Measurements from ENCODE around the gene FGG.
"Not testable (repeated sequence)": the region's sequence is repeated elsewhere in the genome, so short reads cannot be mapped to it uniquely, and the experiment has no call there.

The FGG gene

DNA sequence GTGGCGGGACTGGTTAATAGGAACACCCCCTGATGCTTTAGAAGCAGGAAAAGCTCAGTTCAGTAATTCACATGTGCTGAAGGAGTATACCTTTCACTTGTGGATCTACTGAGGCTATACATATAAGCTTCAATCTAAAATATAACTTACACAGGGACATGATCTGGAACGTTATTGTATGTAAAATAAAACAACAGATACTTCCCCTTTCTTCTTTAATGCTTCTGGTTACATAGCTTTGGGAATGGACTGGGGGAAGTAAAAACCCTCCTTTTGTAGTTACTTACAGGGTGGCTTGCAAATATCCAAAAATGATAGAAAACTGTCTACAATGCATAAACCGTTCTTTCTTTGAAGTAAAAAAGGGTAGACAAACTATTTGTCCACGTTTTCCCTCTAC, 1.9 kb downstream of the FGG start:
- no peak for DNase-seq (ENCODE audit: low read depth)

GRCh38 chr4:154609532-154609931, 2.9 kb downstream of the FGG start:
- DNase-seq (ENCODE audit: low read depth): no peak

- no peak for DNase-seq (ENCODE audit: low read depth)
Observed at GRCh38 chr4:154608361-154609252, 3.8 kb downstream of the FGG start.

DNA sequence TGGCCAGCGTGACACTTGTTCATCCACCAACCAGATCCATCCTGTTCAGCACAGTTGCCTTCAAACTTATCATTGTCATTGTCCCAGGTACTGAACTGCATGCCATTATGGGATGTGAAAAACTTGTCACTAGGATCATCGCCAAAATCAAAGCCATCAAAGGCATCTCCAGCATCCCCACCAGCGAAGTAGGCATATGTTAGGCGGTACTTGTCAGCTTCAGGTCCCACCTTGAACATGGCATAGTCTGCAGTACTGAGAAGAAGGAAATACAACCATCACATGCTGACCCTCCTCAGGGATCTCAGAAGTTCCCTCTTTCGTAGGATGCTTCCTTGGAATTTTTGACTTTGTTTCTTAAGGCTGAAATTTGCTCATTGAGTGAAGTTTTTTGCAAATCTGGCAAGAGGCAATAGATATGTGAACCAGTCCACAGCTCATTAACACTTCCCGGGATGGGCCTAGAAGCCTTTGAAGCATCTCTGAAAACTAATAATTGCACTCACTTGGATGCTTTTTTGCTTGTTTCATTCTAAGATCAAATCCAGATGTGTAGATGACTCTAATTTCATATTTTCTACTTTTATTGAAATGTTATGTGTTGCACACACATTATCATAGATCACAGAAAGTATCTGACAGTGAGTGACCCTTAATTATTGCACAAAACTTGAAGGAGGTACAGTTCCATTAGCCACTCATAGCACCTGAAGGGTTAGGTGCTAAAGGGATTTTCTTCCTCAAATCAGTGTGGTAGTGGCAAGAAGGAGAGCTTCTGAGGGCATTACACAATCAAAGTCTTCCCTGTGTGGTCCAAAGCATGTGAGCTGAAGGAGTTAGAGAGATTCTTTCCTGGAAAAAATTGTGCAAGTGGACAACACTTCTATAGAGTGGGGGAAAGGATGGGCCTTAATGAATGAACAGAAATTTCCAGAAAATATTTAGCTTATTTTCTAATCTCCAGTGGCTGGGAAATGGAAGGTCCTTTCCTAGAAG, 5.4 kb downstream of the FGG start:
- DNase-seq (ENCODE audit: low read depth): no peak

DNA sequence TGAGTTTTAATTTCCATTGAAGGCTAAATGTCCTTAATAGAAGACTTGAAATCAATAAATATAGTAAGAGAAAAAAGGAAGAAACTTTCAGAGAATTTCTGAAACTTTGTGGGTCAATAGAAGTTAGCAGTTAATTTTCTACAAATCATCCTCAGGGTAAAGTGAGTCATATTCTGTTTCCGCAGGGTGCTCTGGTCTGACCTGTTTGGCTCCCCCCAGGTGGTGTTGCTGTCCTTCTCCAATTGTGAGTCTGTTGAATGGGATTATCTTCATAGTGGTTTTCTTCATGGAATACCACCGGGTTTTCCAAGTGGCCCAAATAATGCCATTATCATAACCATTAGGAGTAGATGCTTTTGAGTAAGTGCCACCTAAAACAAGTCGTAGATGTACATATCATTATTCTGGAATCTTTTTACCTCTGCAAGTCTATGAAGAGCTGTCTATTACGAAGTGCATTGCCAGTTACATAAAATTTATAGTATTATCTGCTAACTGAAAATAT, 7.7 kb downstream of the FGG start:
- DNase-seq (ENCODE audit: low read depth): no peak

DNA sequence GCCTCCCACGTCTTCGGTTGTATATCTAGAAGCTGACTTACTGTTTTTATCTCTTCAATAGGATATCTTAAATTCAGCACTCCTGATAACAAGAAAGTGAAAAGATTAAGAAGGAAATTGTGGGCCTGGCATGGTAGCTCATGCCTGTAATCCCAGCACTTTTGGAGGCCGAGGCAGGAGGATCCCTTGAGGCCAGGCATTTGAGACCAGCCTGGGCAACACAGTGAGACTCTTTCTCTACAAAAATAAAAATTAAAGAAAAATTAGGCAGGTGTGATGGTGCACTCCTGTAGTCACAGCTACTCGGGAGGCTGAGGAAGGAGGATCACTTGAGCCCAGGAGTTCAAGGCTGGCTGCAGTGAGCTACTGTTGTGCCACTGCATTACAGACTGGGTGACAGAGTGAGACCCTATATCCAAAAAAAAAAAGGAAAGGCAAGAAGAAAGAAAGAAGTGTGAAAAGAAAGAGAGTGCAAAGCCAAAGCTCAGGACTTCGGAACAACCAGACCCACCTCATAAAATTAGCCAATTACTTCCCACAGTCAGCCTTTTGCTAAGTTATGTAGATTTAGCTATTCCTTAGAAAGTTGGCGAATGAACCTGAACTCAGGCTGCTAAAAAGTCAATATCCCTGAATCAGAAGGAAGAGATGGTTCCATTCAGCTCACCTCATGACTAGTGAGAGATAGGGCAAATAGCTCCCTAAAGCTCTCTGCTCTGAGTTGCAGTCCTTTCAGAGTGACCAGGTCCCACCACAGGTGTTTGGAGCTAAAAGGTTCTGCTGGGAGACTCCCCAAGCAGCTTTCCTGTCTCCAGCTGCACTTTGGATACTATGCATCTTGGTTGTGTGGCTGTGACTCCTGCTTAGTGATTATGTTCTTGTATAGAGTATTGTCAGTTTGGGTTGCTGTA, 9.2 kb downstream of the FGG start:
- no peak for DNase-seq (ENCODE audit: low read depth)

- DNase-seq (ENCODE audit: low read depth): no peak
Observed at GRCh38 chr4:154602404-154603020, 9.9 kb downstream of the FGG start.

- no peak for DNase-seq (ENCODE audit: low read depth)
Observed at GRCh38 chr4:154597798-154598774, 14.4 kb downstream of the FGG start.

GRCh38 chr4:154597281-154597680, 15.2 kb downstream of the FGG start:
- DNase-seq (ENCODE audit: low read depth): not testable (repeated sequence)

- no peak for DNase-seq (ENCODE audit: low read depth)
Observed at GRCh38 chr4:154595807-154596206, 16.6 kb downstream of the FGG start.

GRCh38 chr4:154594343-154594742, 18.1 kb downstream of the FGG start:
- not testable (repeated sequence) for DNase-seq (ENCODE audit: low read depth)

DNA sequence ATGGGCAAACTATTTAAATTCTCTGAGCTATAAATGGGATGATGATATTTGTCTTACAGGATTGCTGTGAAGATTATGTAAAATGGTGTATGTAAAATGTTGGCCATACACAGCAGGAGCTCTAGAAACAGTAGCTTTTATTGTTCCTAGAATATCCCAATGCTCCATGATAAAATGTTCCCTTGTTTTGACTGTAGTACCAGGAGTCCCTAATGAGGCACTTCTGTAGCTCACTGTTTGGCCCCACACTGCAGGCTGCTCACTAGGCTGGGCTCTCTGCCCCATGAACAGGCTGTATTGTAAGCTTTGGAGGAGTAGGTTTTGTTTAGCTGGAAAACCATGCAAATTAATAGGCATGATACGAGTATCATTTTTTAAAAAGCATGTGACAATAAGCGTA, 18.6 kb downstream of the FGG start:
- DNase-seq (ENCODE audit: low read depth): no peak

- no peak for DNase-seq (ENCODE audit: low read depth)
Observed at GRCh38 chr4:154591890-154592289, 20.6 kb downstream of the FGG start.

DNA sequence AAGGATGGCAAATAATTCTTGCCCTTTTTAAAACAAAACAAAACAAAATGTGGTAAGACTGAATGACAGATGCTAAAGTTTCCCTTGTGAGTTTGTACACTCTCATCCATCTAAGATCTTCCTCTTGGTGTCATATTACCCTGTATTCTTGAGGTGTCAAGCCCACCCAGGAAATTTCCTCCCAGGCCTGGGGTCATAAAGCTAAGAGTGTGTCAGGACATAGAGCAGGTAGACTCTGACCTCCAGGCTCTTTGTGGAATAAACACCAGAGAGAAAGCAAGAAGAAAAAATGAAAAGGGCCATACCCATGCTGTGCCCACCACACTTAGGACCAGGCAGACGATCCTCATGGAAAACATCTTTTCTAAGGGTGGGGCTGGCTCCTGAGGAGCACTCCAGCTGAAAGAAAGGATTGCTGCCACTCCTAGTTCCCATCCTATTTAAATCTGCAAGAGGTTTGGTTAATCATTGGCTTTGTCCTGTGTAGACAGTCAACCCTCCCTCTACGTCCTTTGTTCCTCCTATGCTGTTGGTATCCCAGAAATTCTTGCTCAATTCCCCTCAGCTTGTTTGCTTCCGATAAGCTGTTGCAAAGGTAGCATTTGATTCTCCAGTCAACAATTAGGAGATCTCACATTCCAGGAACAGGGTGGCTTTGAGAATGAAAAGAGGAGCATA, 22.0 kb downstream of the FGG start, which contains the start of gene FGA:
Gene FGA, minus strand, starts transcription at position 414 of the 678 bp plus-strand sequence. Its CDS starts 55 bp downstream, at position 359.
- no peak for DNase-seq (ENCODE audit: low read depth)

DNA sequence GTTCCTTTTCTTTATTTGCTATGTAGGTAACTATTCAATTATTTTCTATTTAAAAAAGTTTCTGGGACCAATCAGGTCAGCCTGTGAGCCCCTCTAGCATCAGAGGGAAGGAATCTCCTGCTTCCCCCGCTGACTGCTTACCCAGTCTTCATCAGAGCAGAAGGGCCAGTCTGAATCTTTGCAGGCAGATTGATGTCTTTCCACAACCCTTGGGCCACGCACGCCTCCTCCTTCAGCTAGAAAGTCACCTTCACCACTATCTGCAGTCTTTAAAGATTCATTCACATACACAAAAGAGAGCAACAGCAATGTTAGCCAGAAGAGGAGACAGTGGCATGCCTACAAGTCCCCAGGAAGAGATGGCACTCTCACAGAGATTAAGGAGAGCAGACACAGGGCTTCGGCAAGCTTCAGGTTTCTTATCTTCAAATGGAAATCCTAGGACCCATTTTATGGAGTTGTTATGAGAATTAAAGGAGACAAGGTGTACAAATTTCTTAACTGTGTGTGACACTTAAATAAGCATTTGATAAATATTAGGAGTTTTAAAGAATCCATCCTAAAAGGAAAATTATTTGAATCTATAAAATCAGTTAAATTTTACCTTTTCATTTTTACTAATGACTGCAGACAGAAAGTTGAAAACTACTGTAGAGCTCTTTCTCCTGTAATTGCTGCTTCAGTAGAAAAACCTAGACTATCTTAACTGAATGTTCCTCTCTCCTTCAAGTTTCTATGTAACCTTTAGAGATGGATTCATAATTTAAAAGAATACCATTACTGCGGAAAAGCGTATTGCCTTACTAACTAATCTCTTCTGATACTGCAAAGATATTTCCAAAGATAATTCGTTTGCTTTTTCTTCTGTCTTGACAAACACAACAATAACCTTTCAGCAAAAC, 22.9 kb downstream of the FGG start:
- no peak for DNase-seq (ENCODE audit: low read depth)

DNA sequence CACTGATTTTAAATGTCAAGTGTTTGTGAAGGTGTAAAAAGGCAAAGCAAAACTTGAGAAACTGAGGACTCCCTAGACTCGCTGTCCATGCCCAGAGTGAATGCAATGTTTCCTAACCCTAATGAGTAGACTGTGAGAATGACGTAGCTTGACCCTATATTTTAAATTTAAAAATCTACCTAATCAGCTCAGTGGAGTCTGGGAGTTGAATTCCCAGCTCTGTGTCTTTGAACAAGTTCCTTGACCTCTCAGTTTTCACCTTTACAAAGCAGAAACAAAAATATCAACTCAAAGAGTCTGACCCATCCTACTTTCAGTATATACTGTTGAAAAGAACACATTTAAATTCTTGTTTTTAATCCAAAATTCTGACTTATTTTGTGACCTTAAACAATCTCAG, 24.3 kb downstream of the FGG start:
- DNase-seq (ENCODE audit: low read depth): no peak

DNA sequence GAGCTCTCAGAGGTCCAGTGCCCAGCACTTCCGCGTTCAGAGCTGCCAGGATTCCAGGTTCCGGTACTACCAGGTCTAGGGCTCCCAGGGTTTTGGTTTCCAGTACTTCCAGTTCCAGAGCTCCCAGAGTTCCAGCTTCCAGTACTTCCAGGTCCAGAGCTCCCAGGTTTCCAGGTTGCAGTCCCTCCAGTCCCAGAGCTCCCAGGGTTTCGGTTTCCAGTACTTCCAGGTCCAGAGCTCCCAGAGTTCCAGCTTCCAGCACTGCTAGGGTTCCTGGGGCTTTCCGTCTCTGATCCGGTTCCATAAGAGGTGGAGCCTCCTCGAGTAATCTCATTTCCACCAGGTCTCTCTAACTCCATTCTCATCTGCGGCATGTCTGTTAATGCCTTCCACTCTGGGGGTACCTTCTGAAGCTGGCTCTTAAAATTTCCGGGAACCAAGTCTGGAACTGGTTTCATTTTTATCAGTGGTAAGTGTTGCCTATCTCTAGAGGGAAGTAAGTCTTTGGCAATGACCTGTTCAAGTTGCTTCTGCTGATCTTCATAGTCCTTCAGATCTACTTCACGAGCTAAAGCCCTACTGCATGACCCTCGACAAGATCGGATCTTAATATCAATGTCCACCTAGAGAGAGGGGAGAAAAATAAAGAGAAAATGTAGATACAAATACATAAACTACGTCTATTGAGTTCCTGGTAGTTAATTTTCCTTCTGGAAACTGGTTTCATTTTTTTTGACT, 26.0 kb downstream of the FGG start:
- no peak for DNase-seq (ENCODE audit: low read depth)
